ENCODE data around the gene SIRPG. TPM values are rescaled to one million over a fixed set of nuclear protein-coding genes. Genes with fewer than 3 reads are reported as not detected.
"Not testable (repeated sequence)": the region's sequence is repeated elsewhere in the genome, so short reads cannot be mapped to it uniquely, and the experiment has no call there.

SIRPG gene
- total RNA-seq, 1 donor from 2014 or later: 28.7 TPM

DNA sequence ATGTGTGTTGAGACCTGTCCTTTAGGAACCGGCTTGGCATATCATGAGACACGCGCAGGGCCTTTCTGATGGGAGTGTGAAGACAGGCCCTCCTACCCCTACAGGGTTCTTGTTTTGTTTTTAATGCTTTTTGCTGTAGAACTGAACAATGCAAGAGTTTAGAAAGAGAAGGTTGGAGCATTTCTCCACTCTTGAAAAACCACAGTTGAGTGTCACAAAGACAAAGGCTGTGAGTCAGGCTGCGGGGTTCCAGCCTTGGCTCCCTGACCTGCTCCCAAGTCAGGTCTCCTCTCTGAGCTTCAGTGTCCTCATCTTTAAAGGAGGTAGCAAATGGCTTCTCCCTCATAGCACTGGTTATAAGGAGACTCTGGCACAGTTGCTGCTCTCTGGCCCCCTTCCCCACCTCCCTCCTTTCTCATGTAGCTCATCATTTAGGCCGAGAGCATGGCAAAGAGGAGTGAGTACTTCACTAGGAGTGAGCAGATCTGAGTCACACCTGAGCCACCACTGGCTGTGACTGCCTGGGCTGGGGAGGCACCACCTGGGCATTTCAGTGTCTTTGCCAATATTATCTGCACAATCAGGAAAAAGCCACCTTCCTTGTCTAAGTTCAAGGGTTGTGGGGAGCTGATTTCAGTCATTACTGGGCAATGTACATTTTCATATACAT is 48.8 kb downstream of the SIRPG start:
- DNase-seq (ENCODE audit: low spot score); H3K27me3 Mint-ChIP-seq (ENCODE audit: low read depth); intact Hi-C loops (cut with micrococcal nuclease); H3K4me3 Mint-ChIP-seq (ENCODE audit: low read depth); H3K4me1 Mint-ChIP-seq (ENCODE audit: low read depth); H3K36me3 Mint-ChIP-seq (ENCODE audit: low read depth); H3K9me3 Mint-ChIP-seq; H3K27ac Mint-ChIP-seq: not testable (repeated sequence)

DNA sequence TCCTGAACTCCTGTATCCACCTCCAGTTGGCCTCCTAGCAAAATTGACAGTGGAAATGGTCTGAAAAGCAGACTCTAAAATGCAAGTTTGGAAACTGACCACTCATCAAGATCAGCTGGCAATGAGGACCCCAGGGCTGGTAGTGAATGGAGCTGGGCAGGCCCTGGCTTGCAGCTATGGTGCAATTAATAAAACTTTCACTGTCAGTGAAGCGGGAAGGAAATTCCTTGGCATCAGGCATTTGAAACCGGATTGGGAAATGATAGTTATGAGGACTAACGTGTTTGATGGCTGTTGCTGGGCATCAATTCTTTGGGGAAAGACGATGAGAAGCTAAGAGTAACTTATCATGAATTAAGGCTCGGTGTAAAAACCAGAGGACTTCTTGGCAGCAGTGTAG is 56.8 kb downstream of the SIRPG start:
- H3K36me3 Mint-ChIP-seq (ENCODE audit: low read depth): no peaks in the 10 kb centered on the region
- H3K4me3 Mint-ChIP-seq (ENCODE audit: low read depth): no peak overlapping the region
- no peaks in the 10 kb centered on the region for H3K27me3 Mint-ChIP-seq (ENCODE audit: low read depth)
- H3K4me1 Mint-ChIP-seq (ENCODE audit: low read depth): no peaks in the 10 kb centered on the region
- DNase-seq (ENCODE audit: low spot score): no peak
- H3K27ac Mint-ChIP-seq: no peak overlapping the region
- intact Hi-C loops (cut with micrococcal nuclease): no loop called here
- H3K9me3 Mint-ChIP-seq: no peaks in the 10 kb centered on the region

DNA sequence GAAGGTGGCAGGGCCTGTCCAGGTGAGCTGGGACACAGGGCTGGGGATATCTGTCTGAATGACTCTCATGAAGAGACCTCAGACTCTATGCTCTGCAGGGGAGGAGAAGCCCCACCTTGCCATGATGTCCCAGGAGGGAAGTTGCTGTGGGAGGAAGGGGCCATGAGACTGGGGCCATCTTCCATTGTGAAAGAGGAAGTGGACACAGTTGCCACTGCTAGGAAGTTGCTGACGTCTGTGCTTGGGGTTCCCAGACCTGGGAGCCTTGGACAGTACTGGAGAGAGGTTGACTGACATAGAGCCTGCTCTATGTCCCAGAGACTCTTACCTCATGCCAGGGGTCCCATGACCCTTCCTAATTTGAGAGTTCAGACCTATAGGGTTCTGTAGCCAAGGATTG is 62.2 kb downstream of the SIRPG start:
- DNase-seq (ENCODE audit: low spot score): no peak
- H3K4me1 Mint-ChIP-seq (ENCODE audit: low read depth): no peaks in the 10 kb centered on the region
- H3K27me3 Mint-ChIP-seq (ENCODE audit: low read depth): no peaks in the 10 kb centered on the region
- intact Hi-C loops (cut with micrococcal nuclease): no loop called here
- no peaks in the 10 kb centered on the region for H3K9me3 Mint-ChIP-seq
- no peak overlapping the region for H3K27ac Mint-ChIP-seq
- no peak overlapping the region for H3K4me3 Mint-ChIP-seq (ENCODE audit: low read depth)
- no peaks in the 10 kb centered on the region for H3K36me3 Mint-ChIP-seq (ENCODE audit: low read depth)

DNA sequence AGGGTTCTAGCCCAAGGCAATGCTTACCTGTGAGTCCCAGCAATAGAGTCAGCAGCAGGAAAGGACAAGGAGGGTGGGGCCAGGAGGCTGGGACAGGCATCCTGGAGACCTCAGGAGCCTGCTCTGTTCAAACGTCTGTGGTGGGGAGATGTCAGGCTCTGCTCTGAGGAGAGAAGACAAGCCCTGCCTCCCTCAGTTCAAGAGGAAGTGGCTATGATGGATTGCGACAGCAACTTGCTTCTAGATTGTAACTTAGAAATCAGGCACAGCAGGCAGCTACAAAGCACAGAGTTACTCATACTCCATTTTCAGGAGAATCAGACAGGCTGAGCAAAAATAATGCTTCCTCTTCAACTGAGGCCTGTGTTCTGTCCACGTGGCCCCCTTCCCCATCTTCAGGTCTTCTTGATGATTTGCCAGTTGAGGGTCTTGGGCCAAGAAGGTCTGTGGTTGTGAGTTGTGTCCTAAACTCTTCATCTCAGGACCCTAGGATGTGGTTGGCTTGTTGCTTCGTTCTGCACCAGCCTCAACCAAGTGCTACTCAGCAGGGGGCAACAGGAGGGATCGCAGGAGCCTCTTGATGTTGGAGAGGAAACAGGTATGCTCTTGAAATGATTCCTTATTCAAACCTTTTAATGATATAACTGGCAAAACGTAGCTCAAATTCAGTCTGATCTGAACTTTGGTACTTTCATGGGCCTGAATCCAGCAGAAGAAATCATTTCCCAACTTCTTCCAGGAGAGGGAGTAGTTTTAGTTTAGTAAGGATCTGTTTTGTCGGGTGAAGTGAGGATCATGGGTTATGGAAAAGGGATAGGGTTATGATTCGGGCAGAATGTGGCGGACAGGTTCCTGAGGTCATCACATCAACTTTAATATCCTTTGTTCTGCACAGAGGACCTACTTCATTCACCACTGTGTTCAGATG is 68.8 kb downstream of the SIRPG start:
- Mint-ChIP-seq H3K9me3 (no peaks in the 10 kb centered on the region), H3K36me3 (ENCODE audit: low read depth) (no peaks in the 10 kb centered on the region), H3K4me1 (ENCODE audit: low read depth) (no peaks in the 10 kb centered on the region), H3K27ac (no peak overlapping the region), H3K4me3 (ENCODE audit: low read depth) (no peak overlapping the region), H3K27me3 (ENCODE audit: low read depth) (no peaks in the 10 kb centered on the region)
- no peak for DNase-seq (ENCODE audit: low spot score)
- intact Hi-C loops (cut with micrococcal nuclease): no loop called here

DNA sequence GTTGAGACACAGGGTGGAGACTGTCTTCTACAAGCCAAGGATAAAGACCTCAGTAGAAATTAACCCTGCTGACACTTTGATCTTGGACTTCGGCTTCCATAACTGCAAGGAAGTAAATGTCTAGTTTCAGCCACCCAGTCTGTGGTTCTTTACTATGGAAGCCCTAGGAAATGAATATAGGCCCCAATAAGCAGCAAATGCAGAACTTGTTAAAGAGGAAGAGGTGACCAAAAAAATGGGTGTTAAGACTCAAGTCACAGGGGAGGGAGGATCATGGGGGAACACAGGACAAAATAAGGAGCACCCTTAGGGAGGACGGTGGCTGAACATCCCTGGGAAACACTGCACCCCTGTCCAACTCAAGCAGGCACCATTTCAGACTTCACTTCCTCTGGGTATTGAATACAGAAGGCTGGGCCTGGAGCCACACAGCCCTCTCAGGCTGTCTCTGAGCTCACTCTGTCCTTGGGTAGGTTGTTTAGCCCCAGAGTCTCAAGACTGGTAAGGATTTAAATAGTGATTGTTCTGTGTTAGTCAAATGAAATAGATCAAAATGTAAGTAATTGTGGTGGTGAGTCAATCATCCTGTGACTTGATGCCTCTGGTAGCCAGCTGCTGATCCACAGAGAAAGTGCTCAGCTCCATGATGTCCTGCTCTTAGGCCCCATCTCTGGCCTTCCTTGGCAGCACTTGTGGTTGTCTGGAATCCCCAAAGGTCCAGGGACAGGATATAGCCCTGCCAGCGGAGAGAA is 69.6 kb downstream of the SIRPG start:
- Mint-ChIP-seq H3K9me3 (no peaks in the 10 kb centered on the region), H3K27me3 (ENCODE audit: low read depth) (no peaks in the 10 kb centered on the region), H3K4me1 (ENCODE audit: low read depth) (no peaks in the 10 kb centered on the region), H3K36me3 (ENCODE audit: low read depth) (no peaks in the 10 kb centered on the region), H3K27ac (no peak overlapping the region), H3K4me3 (ENCODE audit: low read depth) (no peak overlapping the region)
- intact Hi-C loops (cut with micrococcal nuclease): no loop called here
- no peak for DNase-seq (ENCODE audit: low spot score)

DNA sequence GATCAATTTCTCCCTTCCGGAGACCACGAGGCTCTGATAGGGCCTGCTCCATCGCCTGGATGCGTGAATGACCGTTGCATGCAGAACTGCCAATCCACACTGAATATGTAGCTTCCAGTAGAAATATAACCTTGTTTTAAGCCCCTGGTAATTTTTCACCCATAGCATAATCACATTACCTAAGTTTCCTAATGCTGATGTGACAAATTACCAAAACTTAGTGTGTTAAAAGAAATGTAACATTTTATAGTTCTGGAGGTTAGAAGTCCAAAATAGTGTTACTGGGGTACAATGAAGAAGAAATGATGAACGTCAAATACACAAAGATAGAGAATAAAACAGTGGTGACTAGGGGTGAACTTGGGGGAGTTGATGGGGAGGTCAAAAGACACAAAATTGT is 78.1 kb downstream of the SIRPG start:
- intact Hi-C loops (cut with micrococcal nuclease): no loop called here
- no peaks in the 10 kb centered on the region for H3K27me3 Mint-ChIP-seq (ENCODE audit: low read depth)

More for the DNA sequence above, 78.1 kb downstream of the SIRPG start:
- peaks cover 3% of the 10 kb centered on the region for H3K4me1 Mint-ChIP-seq (ENCODE audit: low read depth)
- H3K9me3 Mint-ChIP-seq: no peaks in the 10 kb centered on the region
- H3K27ac Mint-ChIP-seq: no peak overlapping the region
- H3K4me3 Mint-ChIP-seq (ENCODE audit: low read depth): no peak overlapping the region
- no peak for DNase-seq (ENCODE audit: low spot score)
- H3K36me3 Mint-ChIP-seq (ENCODE audit: low read depth): no peaks in the 10 kb centered on the region

Other genes with a start within 250 kb of the SIRPG start
- 108 TPM in 2 replicates for gene NSFL1C, start 190.9 kb downstream of the SIRPG start, total RNA-seq
- gene SIRPB2, start 166.4 kb downstream of the SIRPG start, total RNA-seq: not detected in 2 replicates
- gene SIRPD, start 100.1 kb downstream of the SIRPG start, total RNA-seq: 0.37 TPM in 1 of 2 replicates, not detected in the other
- gene SIRPB1, start 37.8 kb downstream of the SIRPG start, total RNA-seq: 0.67 and 1.6 TPM in 2 replicates
- gene SIRPA, start 237.6 kb upstream of the SIRPG start, total RNA-seq: not detected in 2 replicates